GM10266 (cell line): Measurements from ENCODE around the gene CALML4.

ENCODE experiments used
- DNase-seq: peaks from one replicate; pipeline ENCODE4 v3.0.0; 2012; ENCODE audit errors: extremely low spot score
- CTCF ChIP-seq: IDR thresholded peaks from 2 replicates; pipeline ENCODE4 v1.5.1; 2012; ENCODE audit warnings: mild to moderate bottlenecking, low read depth; ENCODE audit not compliant: control insufficient read depth, insufficient read depth; ENCODE audit errors: missing control alignments

CALML4 gene

GRCh38 chr15:68199340-68199739, 5.8 kb downstream of the CALML4 start:
- no peak for TF ChIP-seq CTCF
- DNase-seq, result no peak

- TF ChIP-seq CTCF, result no peak
- no peak for DNase-seq
Measured at GRCh38 chr15:68197661-68198437, 7.3 kb downstream of the CALML4 start.

GRCh38 chr15:68197170-68197492, 8.0 kb downstream of the CALML4 start:
- no peak for TF ChIP-seq CTCF
- DNase-seq, result no peak

- TF ChIP-seq CTCF, result no peak
- DNase-seq, result no peak
Measured at GRCh38 chr15:68196445-68197169, 8.5 kb downstream of the CALML4 start.

- TF ChIP-seq CTCF, result no peak
- no peak for DNase-seq
Measured at GRCh38 chr15:68195336-68196112, 9.6 kb downstream of the CALML4 start.

- DNase-seq, result no peak
- TF ChIP-seq CTCF, result no peak
Measured at GRCh38 chr15:68192804-68193486, 12.2 kb downstream of the CALML4 start.

- no peak for DNase-seq
- TF ChIP-seq CTCF, result no peak
Measured at GRCh38 chr15:68192117-68192516, 13.0 kb downstream of the CALML4 start.
